Mesenteric fat pad (tissue), 1 donor: ENCODE measurements around the gene DSC1. TPM values are rescaled to one million over a fixed set of nuclear protein-coding genes. Genes with fewer than 3 reads are reported as not detected.
"Not testable (repeated sequence)": the region's sequence is repeated elsewhere in the genome, so short reads cannot be mapped to it uniquely, and the experiment has no call there.

ENCODE experiments used
- DNase-seq: peaks from one replicate; pipeline ENCODE4 v3.0.0-alpha.2; 2020; ENCODE audit warnings: low spot score
- total RNA-seq: library from RNA; stranded (reverse); fragmentation: NEBNext Ultra II Directional; extraction: Animal tissue kit (Norgen Biotek cat#: 25700); gene quantifications from one replicate; pipeline ENCODE4 v1.2.1, GENCODE V29; 2021
- donor health status: DM: yes; HTN: yes; CAD: no.

Gene DSC1
- total RNA-seq, 1 donor from 2014 or later, result not detected

GRCh38 chr18:31171144-31171839, 8.6 kb upstream of the DSC1 start:
- no peak for DNase-seq

- no peak for DNase-seq
These were observed 7.7 kb upstream of the DSC1 start for GRCh38 chr18:31170335-31170734.

GRCh38 chr18:31162419-31162793, 250 bp downstream of the DSC1 start:
- no peak for DNase-seq

- no peak for DNase-seq
These were observed 768 bp downstream of the DSC1 start for GRCh38 chr18:31161757-31162418.

- DNase-seq, result no peak
These were observed 5.6 kb downstream of the DSC1 start for GRCh38 chr18:31156821-31157763.

- DNase-seq, result no peak
These were observed 7.2 kb downstream of the DSC1 start for GRCh38 chr18:31155498-31155897.

- DNase-seq, result no peak
These were observed 8.5 kb downstream of the DSC1 start for GRCh38 chr18:31154181-31154580.

GRCh38 chr18:31149351-31149750, 13.3 kb downstream of the DSC1 start:
- DNase-seq, result no peak

- DNase-seq, result no peak
These were observed 14.1 kb downstream of the DSC1 start for GRCh38 chr18:31148600-31148999.

- DNase-seq, result no peak
These were observed 15.8 kb downstream of the DSC1 start for GRCh38 chr18:31146809-31147208.

- DNase-seq, result no peak
These were observed 19.6 kb downstream of the DSC1 start for GRCh38 chr18:31143025-31143424.

- DNase-seq, result no peak
These were observed 23.9 kb downstream of the DSC1 start for GRCh38 chr18:31138709-31139108.

GRCh38 chr18:31134988-31135529, 27.6 kb downstream of the DSC1 start:
- DNase-seq, result no peak

GRCh38 chr18:31129398-31130115, 33.1 kb downstream of the DSC1 start:
- DNase-seq, result no peak

GRCh38 chr18:31125878-31126277, 36.8 kb downstream of the DSC1 start:
- DNase-seq, result no peak

GRCh38 chr18:31123125-31123524, 39.5 kb downstream of the DSC1 start:
- not testable (repeated sequence) for DNase-seq

GRCh38 chr18:31120594-31120993, 42.1 kb downstream of the DSC1 start:
- no peak for DNase-seq

- DNase-seq, result no peak
These were observed 45.6 kb downstream of the DSC1 start for GRCh38 chr18:31116853-31117595.

GRCh38 chr18:31112804-31113203, 49.9 kb downstream of the DSC1 start:
- no peak for DNase-seq

GRCh38 chr18:31105733-31106132, 56.9 kb downstream of the DSC1 start:
- no peak for DNase-seq
